A549 (cell line): Measurements from ENCODE around the gene PTMS.

ENCODE experiments used
- CBX2 ChIP-seq: fragments of 200-600 bp; sonication (generic); IDR thresholded peaks from 2 replicates; pipeline ENCODE4 v1.6.1; 2016; ENCODE audit warnings: low read depth, mild to moderate bottlenecking, borderline replicate concordance
- CEBPB ChIP-seq, 2 experiments: fragments of >200 bp in 1 of 2; sonication (Bioruptor Twin) in 1 of 2; formaldehyde crosslinking in 1 of 2; IDR thresholded peaks; 2 replicates each; pipeline ENCODE4 v1.6.1; 2012 to 2016
- CTCF ChIP-seq: fragments of >200 bp; sonication (Bioruptor Twin); formaldehyde crosslinking; IDR thresholded peaks from 3 replicates; pipeline ENCODE4 v1.5.1; 2016
- HDAC2 ChIP-seq: fragments of 200-600 bp; sonication (generic); IDR thresholded peaks from 2 replicates; pipeline ENCODE4 v1.6.1; 2016
- HMGXB4 ChIP-seq: fragments of 250-450 bp; sonication (Bioruptor Pico); IDR thresholded peaks from 2 replicates; pipeline ENCODE4 v1.5.0; 2021; ENCODE audit warnings: mild to moderate bottlenecking, moderate library complexity, borderline replicate concordance
- JUN ChIP-seq, 2 experiments: fragments of >200 bp; sonication (Bioruptor Twin); formaldehyde crosslinking; IDR thresholded peaks; 2 replicates in 1 of 2; 3 replicates in 1 of 2; pipeline ENCODE4 v1.6.1; 2016 to 2017
- MAFK ChIP-seq: fragments of 450-650 bp; IDR thresholded peaks from 2 replicates; pipeline ENCODE4 v1.6.1; 2014; ENCODE audit not compliant: partially characterized antibody
- MYC ChIP-seq: IDR thresholded peaks from 2 replicates; pipeline ENCODE4 v1.6.1; 2012; ENCODE audit warnings: mild to moderate bottlenecking, inconsistent platforms, low read length, improper control_type of control experiment, borderline replicate concordance
- POLR2A ChIP-seq: IDR thresholded peaks from 2 replicates; pipeline ENCODE4 v1.6.1; 2012; ENCODE audit warnings: mild to moderate bottlenecking, low read length
- RAD21 ChIP-seq, 2 experiments: fragments of >200 bp in 1 of 2; sonication (Bioruptor Twin) in 1 of 2; formaldehyde crosslinking in 1 of 2; IDR thresholded peaks in 1 of 2; conservative IDR thresholded peaks in 1 of 2; 2 replicates in 1 of 2; 3 replicates in 1 of 2; pipeline ENCODE4 v1.6.1; 2012 to 2018; ENCODE audit warnings: inconsistent platforms in 1 of 2
- RNF2 ChIP-seq: fragments of 200-600 bp; sonication (generic); IDR thresholded peaks from 2 replicates; pipeline ENCODE4 v1.6.1; 2016; ENCODE audit warnings: low read depth, mild to moderate bottlenecking, antibody characterized with exemption, moderate library complexity, borderline replicate concordance

GRCh38 chr12:6745741-6746525 is 20.2 kb upstream of the PTMS start:
- TF ChIP-seq CTCF (no peak), MAFK (no peak), RNF2 (no peak), RAD21 (conservative IDR thresholded peaks at IDR 0.05 in 1 of 2, IDR thresholded peaks at IDR 0.05 in 1 of 2) (no peak), JUN (IDR thresholded peaks at IDR 0.05) (peak in 1 of 2 experiments; percentile 10; a peak in 1 of 5 replicates), POLR2A (no peak), HMGXB4 (CRISPR knock-in tag) (no peak), CEBPB (IDR thresholded peaks at IDR 0.05) (no peak), CBX2 (no peak), MYC (no peak), HDAC2 (no peak)
